Osteocyte (in vitro differentiated cells): ENCODE data around the gene RGS7. TPM values are rescaled to one million over a fixed set of nuclear protein-coding genes. Genes with fewer than 3 reads are reported as not detected.
A peak's percentile ranks its signal among the peaks of the same experiment; 100 is the strongest.

ENCODE experiments used
- DNase-seq: peaks from one replicate; pipeline ENCODE4 v3.0.0; 2021; ENCODE audit warnings: mixed read lengths; ENCODE audit not compliant: unreplicated experiment; ENCODE audit errors: extremely low spot score
- H3K27ac Mint-ChIP-seq: one replicate; pipeline ENCODE4 v1.8.0; 2021; ENCODE audit warnings: mild to moderate bottlenecking, mixed read lengths; ENCODE audit not compliant: unreplicated experiment
- H3K27me3 Mint-ChIP-seq: one replicate; pipeline ENCODE4 v1.8.0; 2021; ENCODE audit warnings: mixed read lengths; ENCODE audit not compliant: unreplicated experiment
- H3K36me3 Mint-ChIP-seq: one replicate; pipeline ENCODE4 v1.8.0; 2021; ENCODE audit warnings: mixed read lengths; ENCODE audit not compliant: unreplicated experiment
- H3K4me1 Mint-ChIP-seq: one replicate; pipeline ENCODE4 v1.8.0; 2021; ENCODE audit warnings: mixed read lengths; ENCODE audit not compliant: unreplicated experiment
- H3K4me3 Mint-ChIP-seq: one replicate; pipeline ENCODE4 v1.8.0; 2021; ENCODE audit warnings: mild to moderate bottlenecking, moderate library complexity, mixed read lengths; ENCODE audit not compliant: unreplicated experiment
- H3K9me3 Mint-ChIP-seq: one replicate; pipeline ENCODE4 v1.8.0; 2021; ENCODE audit warnings: mixed read lengths; ENCODE audit not compliant: unreplicated experiment
- total RNA-seq: library from RNA; stranded (reverse); gene quantifications from 2 replicates; pipeline ENCODE4 v1.2.1, GENCODE V29; 2021
- TF ChIP-seq, protein P1 (sequence below): fragments of 200-600 bp; sonication (generic); IDR thresholded peaks from 2 replicates; pipeline ENCODE4 v1.5.0; 2021; ENCODE audit warnings: antibody characterized with exemption, mild to moderate bottlenecking, moderate library complexity

Gene RGS7
- total RNA-seq, 1 donor from 2014 or later: 10.9 TPM

GRCh38 chr1:240956424-240956823, 400.6 kb downstream of the RGS7 start:
- H3K27me3 Mint-ChIP-seq: no peaks in the 10 kb centered on the region
- TF ChIP-seq, protein P1, sequence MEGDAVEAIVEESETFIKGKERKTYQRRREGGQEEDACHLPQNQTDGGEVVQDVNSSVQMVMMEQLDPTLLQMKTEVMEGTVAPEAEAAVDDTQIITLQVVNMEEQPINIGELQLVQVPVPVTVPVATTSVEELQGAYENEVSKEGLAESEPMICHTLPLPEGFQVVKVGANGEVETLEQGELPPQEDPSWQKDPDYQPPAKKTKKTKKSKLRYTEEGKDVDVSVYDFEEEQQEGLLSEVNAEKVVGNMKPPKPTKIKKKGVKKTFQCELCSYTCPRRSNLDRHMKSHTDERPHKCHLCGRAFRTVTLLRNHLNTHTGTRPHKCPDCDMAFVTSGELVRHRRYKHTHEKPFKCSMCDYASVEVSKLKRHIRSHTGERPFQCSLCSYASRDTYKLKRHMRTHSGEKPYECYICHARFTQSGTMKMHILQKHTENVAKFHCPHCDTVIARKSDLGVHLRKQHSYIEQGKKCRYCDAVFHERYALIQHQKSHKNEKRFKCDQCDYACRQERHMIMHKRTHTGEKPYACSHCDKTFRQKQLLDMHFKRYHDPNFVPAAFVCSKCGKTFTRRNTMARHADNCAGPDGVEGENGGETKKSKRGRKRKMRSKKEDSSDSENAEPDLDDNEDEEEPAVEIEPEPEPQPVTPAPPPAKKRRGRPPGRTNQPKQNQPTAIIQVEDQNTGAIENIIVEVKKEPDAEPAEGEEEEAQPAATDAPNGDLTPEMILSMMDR: no peak
- no peak for DNase-seq
- peaks cover under 1% of the 10 kb centered on the region for H3K4me1 Mint-ChIP-seq
- H3K4me3 Mint-ChIP-seq: no peak overlapping the region
- H3K9me3 Mint-ChIP-seq: peaks cover 5% of the 10 kb centered on the region
- H3K27ac Mint-ChIP-seq: no peak overlapping the region
- H3K36me3 Mint-ChIP-seq: no peaks in the 10 kb centered on the region

- Mint-ChIP-seq H3K9me3 (peaks cover 5% of the 10 kb centered on the region), H3K27me3 (no peaks in the 10 kb centered on the region), H3K4me1 (peaks cover 2% of the 10 kb centered on the region), H3K4me3 (no peak overlapping the region), H3K27ac (no peak overlapping the region), H3K36me3 (no peaks in the 10 kb centered on the region)
- TF ChIP-seq, protein P1: no peak
- DNase-seq: no peak
Measured at GRCh38 chr1:240956020-240956419, 401.0 kb downstream of the RGS7 start.

GRCh38 chr1:240947438-240948224, 409.4 kb downstream of the RGS7 start:
- Mint-ChIP-seq H3K36me3 (no peaks in the 10 kb centered on the region), H3K4me1 (peaks cover 27% of the 10 kb centered on the region), H3K27me3 (no peaks in the 10 kb centered on the region), H3K9me3 (peaks cover 2% of the 10 kb centered on the region), H3K4me3 (no peak overlapping the region), H3K27ac (no peak overlapping the region)
- TF ChIP-seq, protein P1: no peak
- DNase-seq: no peak

- TF ChIP-seq, protein P1: peak; percentile 68
- Mint-ChIP-seq H3K36me3 (no peaks in the 10 kb centered on the region), H3K9me3 (no peaks in the 10 kb centered on the region), H3K27me3 (no peaks in the 10 kb centered on the region), H3K27ac (no peak overlapping the region), H3K4me1 (peaks cover 27% of the 10 kb centered on the region), H3K4me3 (no peak overlapping the region)
- no peak for DNase-seq
Measured at GRCh38 chr1:240946926-240947325, 410.1 kb downstream of the RGS7 start.

DNA sequence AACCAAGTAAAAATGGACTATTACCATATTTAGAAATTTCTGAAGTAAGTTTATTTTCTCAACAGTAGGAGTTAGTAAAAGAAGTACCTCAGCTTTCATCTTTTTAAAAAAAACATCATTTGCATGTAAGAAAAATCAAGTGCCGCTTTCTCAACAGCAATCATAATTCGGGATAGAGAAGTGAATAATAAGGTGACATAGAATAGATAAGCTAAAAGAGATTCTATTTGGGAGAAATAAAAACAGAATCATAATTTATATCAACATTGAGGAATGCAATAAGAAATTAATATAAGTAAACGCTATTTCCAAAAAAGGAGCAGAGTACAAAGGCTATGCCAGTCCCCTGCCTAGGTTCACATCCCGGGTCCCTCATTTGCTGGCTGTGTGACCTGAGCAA, 414.1 kb downstream of the RGS7 start:
- Mint-ChIP-seq H3K4me1 (peaks cover 13% of the 10 kb centered on the region), H3K36me3 (peaks cover 6% of the 10 kb centered on the region)

More for the DNA sequence above, 414.1 kb downstream of the RGS7 start:
- TF ChIP-seq, protein P1: no peak
- H3K4me3 Mint-ChIP-seq: no peak overlapping the region
- no peaks in the 10 kb centered on the region for H3K27me3 Mint-ChIP-seq
- no peak overlapping the region for H3K27ac Mint-ChIP-seq
- peaks cover 3% of the 10 kb centered on the region for H3K9me3 Mint-ChIP-seq
- DNase-seq: no peak
